Endothelial cell of umbilical vein (primary cell): ENCODE measurements around the gene ZNF678.

Experiments used
- CTCF ChIP-seq, 2 donors: IDR thresholded peaks; 1 replicate in 1 of 2; 2 replicates in 1 of 2; pipeline ENCODE4 v1.5.1; 2011; ENCODE audit warnings: low read length in 2 of 2, mild to moderate bottlenecking in 2 of 2, moderate library complexity in 2 of 2, control low read depth in 1 of 2, inconsistent platforms in 1 of 2, low read depth in 1 of 2; ENCODE audit not compliant: insufficient read depth in 1 of 2; ENCODE audit errors: extremely low read depth in 1 of 2
- EZH2 ChIP-seq: IDR thresholded peaks from 2 replicates; pipeline ENCODE4 v1.6.1; 2012; ENCODE audit warnings: borderline replicate concordance, low read depth, mild to moderate bottlenecking, moderate library complexity, low read length, inconsistent platforms; ENCODE audit not compliant: severe bottlenecking
- FOS ChIP-seq: IDR thresholded peaks from 2 replicates; pipeline ENCODE4 v1.6.1; 2011; ENCODE audit warnings: mild to moderate bottlenecking, low read length, moderate library complexity, borderline replicate concordance; ENCODE audit not compliant: insufficient read depth
- GATA2 ChIP-seq: IDR thresholded peaks from 2 replicates; pipeline ENCODE4 v1.7.0; 2011; ENCODE audit warnings: low read depth, mild to moderate bottlenecking, moderate library complexity, mixed read lengths, low read length; ENCODE audit not compliant: insufficient read length, insufficient read depth
- MAX ChIP-seq: IDR thresholded peaks from 2 replicates; pipeline ENCODE4 v1.6.1; 2011; ENCODE audit not compliant: insufficient read depth, insufficient read length
- MYC ChIP-seq: IDR thresholded peaks from one replicate; pipeline ENCODE4 v1.6.1; 2011; ENCODE audit warnings: mild to moderate bottlenecking, low read depth, low read length
- POLR2A ChIP-seq: IDR thresholded peaks from 2 replicates; pipeline ENCODE4 v1.6.1; 2012; ENCODE audit warnings: low read depth, mild to moderate bottlenecking, control low read depth, low read length
- POLR2AphosphoS5 ChIP-seq: IDR thresholded peaks from 2 replicates; pipeline ENCODE4 v1.6.1; 2012; ENCODE audit warnings: low read depth, mild to moderate bottlenecking, control low read depth, low read length, moderate library complexity; ENCODE audit not compliant: insufficient read depth

- TF ChIP-seq POLR2A: no peak
- TF ChIP-seq CTCF (IDR thresholded peaks at IDR 0.05; ENCODE audit: extremely low read depth in 1 of 2, insufficient read depth in 1 of 2, low read depth in 1 of 2, low read length in 2 of 2): no peak
- no peak for TF ChIP-seq POLR2AphosphoS5
- TF ChIP-seq EZH2: no peak
- no peak for TF ChIP-seq GATA2
- no peak for TF ChIP-seq MYC
- no peak for TF ChIP-seq FOS
- no peak for TF ChIP-seq MAX
Observed at GRCh38 chr1:227541129-227541528, 22.2 kb upstream of the ZNF678 start.
